Measurements from ENCODE around the gene GPC5.

GRCh38 chr13:92719868-92720267 lies 1321.4 kb downstream of the GPC5 start:
- TF ChIP-seq YY1 (IDR thresholded peaks at IDR 0.05; ENCODE audit: low read depth), result no peak
- TF ChIP-seq ZBTB7A (IDR thresholded peaks at IDR 0.05; ENCODE audit: low read depth), result no peak
- no peak for TF ChIP-seq REST (IDR thresholded peaks at IDR 0.05; ENCODE audit: low read depth)
- TF ChIP-seq MAX (IDR thresholded peaks at IDR 0.05), result no peak
- no peak for TF ChIP-seq EP300 (IDR thresholded peaks at IDR 0.05; ENCODE audit: borderline replicate concordance)
- no peak for TF ChIP-seq FOXM1 (IDR thresholded peaks at IDR 0.05; ENCODE audit: borderline replicate concordance, low read depth)
